HG02678 (cell line): ENCODE data around the gene RASGRP4.
"Not testable (repeated sequence)": the region's sequence is repeated elsewhere in the genome, so short reads cannot be mapped to it uniquely, and the experiment has no call there.

ENCODE experiments used
- ATAC-seq: cut with Tn5 transposase; IDR thresholded peaks from one replicate; pipeline ENCODE4 v1.9.1; 2021; ENCODE audit warnings: mild to moderate bottlenecking, moderate library complexity; ENCODE audit not compliant: unreplicated experiment

RASGRP4 gene

DNA sequence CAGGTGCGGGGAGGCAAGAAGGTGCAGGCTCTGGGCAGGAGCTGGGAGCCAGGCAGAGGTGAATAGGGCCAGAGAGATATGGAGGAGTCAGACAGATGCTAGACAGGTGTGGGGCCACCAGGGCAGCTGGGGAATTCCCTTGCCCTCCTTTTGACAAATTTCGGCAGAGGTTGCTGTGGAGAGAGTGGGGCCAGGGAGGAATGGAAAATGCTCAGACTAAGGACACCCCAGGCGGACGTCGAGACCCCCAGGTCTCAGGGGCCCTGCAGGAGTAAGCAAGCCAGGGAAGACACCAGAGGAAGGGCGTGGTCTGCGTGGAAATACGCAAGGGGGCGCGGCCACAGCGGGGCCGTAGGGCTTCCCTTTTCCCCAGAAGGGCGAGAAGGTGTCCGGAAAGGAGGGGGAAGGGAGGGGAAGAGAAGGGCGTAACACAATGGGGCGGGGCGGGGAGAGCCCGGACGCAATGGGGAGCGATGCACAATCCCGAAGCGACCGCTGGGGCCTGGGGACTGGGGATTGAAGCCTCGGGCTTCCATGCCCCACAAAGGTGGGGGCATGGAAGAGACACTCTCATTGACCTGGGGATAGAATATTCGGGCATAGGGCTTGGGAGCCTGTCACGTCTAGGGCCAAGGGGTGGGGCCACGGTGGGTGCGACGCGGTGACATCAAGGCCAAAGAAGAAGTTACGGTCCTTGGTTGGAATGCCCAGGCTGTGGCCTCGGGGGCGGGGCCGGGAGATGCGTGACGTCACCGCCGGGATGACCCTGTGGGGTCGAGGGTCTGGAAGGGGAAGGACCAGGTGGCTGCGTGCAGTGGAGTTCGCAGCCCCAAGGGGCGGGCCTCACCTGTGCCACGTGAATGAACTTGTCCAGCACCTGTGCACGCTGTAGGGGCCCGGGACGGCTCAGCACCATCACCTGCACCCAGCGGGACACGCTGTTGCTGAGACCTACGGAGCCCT is 8.2 kb downstream of the RASGRP4 start:
- no peak for ATAC-seq

DNA sequence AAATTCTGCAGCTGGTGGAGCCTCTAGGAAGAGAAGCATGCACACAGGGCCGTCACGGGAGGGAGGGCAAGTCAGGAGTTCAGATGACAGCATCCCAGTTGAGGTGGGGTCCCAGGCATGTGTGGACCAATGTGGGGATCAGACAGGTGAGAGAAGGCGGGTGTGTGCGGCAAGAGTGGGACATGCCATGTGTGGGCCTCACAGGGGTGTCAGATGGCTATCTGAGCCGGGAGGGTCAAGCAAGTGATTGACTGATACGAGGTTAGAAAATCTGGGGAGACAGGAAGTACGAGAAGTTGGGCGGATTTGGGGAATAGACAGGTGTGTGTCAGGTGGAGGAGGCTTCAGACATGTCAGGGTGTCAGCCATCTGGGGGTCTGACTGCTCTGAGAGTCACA is 8.9 kb downstream of the RASGRP4 start:
- ATAC-seq, result no peak

DNA sequence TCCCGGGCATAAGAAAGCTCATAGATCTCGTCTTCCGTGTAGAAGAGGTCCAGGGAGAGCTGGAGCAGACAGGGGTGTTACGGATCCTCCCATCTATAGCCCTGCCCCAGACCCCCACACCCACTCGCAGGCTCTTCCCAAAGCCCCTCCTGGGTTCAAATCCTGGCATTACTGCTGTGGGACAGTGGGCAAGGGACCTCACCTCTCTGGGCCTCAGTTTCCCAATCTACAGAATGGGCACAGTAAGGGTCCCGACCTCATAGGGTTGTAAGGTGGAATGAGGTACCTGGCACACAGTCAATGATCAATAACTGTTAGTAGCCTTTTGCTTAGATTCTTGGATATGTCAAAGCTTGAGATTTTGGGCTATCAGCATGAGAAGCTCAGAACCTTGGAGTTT is 12.6 kb downstream of the RASGRP4 start:
- no peak for ATAC-seq

DNA sequence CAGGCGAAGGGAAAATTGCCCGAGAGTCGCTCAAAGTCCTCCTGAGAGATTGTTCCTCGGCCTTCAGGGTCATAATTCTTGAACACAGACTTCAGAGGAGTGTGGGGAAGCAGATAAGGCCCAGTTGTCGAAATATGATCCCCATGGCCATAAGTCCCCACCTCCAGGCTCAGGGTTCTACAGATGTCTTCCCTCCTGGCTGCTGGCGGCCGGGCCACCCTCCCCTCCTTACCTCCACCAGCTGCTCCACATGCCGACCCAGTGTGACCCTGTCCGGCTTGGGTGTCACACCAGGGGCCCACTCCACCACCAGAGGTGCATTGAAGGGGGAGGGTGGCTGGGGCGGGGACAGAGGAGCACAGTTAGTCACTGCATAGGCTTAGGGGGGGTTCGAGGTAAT is 13.1 kb downstream of the RASGRP4 start:
- no peak for ATAC-seq

DNA sequence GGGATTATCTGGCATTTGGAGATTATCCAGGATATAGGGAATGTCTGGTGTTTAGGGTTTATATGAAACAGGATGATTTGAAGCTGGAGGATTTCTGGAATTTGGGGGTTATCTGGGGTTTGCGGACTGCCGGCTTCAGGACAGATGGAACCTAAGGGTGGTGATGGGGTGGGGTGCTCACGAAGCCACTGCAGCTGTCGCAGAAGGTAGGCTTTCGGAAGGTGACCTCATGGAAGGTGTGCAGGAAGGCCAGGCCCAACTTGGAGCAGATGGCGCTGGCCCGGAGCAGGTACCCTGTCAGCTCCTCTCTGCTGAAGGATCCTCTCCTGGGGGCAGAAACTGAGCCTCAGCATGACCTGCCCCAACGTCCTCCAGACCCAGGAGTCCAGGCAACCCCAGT is 13.5 kb downstream of the RASGRP4 start:
- no peak for ATAC-seq

DNA sequence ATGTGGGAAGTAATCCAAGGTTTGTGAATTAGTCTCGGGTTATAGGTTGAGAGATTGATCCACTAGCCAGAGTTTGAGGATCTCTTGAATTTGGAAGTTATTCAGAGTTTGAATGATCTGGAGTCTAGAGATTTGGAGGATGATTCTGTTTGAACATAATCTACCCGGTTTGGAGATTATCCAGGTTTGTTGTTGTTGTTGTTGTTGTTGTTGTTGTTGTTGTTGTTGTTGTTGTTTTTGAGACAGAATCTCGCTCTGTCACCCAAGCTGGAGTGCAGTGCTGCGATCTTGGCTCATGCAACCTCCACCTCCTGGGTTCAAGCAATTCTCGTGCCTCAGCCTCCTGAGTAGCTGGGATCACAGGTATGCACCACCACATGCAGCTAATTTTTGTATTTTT is 14.1 kb downstream of the RASGRP4 start:
- ATAC-seq, result not testable (repeated sequence)

DNA sequence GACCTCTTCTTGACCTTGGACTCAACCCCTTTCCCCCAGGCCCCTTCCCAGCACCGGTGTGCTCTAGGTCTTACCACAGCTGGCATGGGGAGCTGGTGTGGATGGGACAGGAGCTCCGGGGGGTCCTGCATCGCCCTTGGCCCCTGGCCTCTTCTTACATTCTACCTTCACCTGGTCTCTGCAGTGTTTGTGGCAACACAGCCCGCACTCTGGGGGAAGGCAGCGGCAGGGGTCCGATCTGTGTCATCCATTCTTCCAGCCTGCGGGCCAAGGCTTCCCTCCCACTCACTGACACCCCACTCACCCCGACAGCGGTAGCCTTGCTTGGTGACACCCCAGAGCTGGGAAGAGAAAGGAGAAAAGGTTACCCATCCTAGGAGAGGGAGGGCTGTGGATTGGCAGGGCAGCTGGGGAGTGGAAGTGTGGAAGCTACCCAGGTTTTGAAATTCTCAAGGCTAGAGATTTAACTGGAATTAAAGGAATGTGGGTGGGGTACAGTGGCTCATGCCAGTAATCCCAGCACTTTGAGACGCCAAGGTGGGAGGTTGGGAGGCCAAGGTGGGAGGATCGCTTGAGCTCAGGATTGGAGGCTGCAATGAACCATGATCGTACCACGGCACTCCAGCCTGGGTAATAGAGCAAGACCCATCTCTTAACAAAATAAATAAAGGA is 14.8 kb downstream of the RASGRP4 start:
- no peak for ATAC-seq

DNA sequence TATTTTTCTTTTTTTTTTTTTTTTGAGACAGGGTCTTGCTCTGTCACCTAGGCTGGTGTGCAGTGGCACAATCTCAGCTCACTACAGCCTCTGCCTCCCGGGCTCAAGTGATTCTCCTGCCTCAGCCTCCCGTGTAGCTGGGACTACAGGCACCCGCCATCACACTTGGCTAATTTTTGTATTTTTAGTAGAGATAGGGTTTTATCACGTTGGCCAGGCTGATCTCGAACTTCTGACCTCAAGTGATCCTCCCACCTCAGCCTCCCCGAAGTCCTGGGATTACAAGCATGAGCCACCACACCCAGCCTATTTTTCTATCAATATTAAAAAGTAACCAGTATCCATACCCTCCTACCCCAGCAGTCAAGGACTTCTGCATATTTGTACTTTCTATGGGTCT is 15.6 kb downstream of the RASGRP4 start:
- not testable (repeated sequence) for ATAC-seq

DNA sequence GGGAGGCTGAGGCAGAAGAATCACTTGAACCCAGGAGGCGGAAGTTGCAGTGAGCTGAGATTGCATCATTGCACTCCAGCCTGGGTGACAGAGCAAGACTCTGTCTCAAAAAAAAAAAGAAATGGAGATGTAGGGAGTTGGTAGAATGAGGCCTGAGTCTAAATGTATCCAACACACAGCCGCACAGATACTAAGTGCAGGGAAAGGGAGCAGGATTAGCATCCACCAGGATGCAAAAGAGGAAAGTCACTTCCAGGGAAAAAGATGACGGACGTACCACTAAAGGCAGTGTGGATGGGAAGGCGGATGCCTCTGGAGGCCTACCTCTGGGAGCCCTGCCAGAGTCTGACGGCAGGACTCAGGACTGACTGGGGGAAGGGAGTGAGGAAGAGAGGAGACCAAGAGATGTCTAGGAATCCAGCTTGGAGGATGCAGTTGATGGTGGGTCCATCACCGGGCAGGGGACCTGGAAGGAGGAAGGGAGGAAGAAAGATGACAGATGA is 16.3 kb downstream of the RASGRP4 start:
- ATAC-seq, result no peak

DNA sequence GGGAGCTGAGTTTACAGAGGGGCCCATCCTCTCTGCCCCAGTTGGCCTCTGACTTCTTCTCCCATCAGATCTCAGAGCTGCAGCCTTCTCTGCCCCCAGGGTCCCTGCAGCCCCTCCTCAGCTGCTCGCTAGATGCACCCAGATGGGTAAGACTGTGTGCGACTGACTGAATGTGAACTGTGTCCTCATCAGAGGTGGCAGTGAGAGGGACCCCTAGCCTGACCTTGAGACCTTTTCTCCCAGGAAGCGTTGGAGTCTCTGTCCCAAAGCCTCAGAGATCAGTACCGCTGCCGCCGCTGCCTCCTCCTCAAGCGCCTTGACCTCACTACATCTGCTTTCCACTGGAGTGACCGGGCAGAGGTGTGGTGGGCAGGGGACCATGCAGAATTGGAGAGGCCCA is 20.7 kb downstream of the RASGRP4 start:
- ATAC-seq, result no peak

DNA sequence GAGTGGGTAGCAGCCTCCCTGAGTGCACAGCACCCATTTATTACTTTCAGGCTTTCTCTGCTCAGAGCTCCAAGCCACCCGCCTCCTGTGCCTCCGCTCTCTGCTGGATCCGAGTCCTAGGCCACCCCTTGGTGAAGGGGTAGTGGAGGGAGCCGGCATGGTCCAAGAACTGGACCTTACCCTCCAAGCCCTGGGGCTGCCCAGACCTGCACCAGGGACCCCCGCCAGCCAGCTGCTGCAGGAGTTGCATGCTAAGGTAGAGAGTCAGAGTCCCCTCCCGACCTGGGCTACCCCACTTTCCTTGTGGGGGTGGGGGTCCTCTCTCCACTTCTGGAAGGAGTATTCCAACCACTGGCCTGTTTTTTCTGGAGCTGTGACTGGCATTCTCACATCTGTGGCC is 21.2 kb downstream of the RASGRP4 start:
- no peak for ATAC-seq

DNA sequence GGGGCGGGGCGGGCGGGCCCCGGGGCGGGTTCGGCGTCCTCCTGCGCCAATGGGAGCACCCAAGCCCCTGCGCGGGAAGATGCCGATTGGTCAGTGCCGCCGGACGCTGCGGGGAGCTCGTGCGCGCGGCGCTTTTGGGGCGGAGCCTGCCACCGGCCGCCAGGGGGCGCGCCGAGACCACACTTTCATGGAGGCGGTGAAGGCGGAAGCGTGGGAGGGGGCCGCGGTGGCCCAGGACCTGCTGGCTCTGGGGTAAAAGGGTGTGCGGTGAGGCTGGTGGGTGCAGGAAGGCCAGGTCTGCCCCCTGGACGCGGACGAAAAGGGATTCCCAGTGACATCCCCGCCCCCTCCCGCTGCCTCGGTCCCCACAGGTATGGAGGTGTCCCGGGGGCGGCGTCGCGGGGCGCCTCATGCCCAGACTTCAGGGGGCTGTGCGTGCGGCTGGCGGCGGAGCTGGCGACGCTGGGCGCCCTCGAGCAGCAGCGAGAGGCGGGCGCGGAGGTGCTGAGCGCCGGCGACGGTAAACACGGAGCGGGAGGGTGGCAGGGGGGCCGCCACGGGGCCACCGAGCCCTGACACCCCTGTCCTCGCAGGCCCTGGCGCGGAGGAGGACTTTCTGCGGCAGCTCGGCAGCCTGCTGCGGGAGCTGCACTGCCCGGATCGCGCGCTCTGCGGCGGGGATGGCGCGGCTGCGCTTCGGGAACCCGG is 22.9 kb downstream of the RASGRP4 start, which contains the start of gene FAM98C:
Gene FAM98C (plus strand): TSS at position 127 of the 708 bp plus-strand sequence. CDS start 61 bp downstream, at position 188.
- peak; percentile 93 for ATAC-seq

DNA sequence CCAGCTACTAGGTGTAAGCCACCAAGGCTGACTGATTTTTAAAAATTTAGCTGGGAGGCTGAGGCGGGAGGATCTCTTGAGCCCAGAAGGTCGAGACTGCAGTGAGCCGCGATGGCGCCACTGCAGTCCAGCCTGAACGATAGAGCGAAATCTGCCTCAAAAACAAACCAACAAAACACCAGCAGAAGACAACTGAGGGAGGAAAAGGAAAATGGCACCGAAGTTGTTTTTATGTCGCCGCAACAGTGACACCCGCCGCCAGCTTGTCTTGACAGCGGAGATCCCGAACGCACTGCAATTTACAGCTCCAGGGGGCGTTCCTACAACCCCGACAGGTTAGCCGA is 23.4 kb downstream of the RASGRP4 start:
- ATAC-seq, result no peak

DNA sequence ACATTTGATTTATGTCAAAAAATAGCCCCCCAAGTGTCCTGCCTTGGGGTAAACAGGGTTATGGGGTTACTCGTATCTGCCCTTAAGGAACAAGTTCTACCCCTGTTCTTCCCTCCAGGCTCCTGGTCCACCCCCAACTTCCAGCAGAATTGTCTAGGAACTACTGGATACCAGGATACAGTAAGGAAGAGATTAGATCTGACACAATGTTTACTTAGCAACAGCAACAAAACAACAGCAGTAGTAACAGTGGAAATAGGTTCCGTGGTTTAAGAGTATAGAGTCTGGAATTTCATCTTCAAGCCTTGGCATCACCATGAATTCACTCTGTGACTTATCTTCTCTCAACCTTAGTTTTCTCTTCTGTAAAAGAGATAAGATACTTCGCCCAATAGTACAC is 24.9 kb downstream of the RASGRP4 start:
- ATAC-seq, result no peak

DNA sequence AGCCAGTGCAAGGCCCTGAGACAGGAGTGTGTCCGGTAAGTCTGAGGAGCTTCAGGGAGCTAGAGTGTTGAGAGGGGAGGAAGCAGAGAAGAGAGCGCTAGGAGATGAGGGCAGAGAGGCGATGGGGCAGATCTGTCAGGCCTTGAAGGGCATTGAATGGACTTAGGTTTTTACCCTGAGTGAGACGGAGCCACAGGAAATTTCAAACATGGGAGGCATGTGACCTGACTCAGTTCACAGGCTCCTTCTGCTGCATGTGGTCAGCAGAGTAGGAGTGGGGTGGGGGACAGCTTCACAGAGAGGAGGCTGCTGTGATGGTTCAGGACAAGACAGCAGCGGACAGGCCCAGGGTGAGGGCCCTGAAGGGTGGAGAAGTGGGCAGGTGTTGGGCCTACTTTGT is 25.7 kb downstream of the RASGRP4 start:
- no peak for ATAC-seq

DNA sequence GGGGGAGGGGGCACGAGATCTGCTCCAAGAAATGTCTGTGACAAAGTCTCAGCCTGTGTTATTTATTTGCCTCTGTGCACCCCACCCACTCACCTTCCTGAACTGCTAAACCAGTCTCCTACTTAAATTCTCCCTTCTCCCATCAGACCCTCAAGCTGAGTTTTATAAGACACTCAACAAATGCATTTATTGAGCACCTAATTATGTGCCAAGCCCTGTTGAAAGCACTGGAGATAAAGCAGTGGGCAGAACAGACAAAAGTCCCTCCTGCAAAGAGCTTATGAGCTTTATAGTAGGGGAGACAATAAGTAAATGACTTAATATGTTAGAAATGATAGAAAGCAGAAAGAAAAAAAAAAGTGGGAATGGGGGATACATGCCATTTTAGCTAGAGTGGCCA is 26.5 kb downstream of the RASGRP4 start:
- ATAC-seq, result no peak

DNA sequence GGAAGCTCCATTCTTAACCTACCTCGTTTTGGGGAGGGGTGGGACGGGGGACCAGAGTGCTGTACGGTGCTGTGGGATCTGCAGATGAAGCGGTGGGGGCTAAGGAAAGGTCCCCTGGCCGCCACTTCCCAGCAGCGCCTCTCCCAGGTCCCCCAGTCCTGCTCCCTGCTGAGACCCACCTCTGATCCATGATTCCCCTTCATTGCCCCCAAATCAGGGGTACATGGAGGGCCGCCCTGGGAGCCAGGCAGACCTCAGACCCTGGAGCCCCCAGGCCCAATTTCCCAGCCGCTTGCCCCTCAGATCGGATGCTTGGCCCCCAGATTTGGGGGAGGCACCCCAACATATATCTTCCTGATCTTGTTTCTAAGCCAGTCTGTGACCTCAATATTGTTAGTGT is 26.9 kb downstream of the RASGRP4 start:
- no peak for ATAC-seq

DNA sequence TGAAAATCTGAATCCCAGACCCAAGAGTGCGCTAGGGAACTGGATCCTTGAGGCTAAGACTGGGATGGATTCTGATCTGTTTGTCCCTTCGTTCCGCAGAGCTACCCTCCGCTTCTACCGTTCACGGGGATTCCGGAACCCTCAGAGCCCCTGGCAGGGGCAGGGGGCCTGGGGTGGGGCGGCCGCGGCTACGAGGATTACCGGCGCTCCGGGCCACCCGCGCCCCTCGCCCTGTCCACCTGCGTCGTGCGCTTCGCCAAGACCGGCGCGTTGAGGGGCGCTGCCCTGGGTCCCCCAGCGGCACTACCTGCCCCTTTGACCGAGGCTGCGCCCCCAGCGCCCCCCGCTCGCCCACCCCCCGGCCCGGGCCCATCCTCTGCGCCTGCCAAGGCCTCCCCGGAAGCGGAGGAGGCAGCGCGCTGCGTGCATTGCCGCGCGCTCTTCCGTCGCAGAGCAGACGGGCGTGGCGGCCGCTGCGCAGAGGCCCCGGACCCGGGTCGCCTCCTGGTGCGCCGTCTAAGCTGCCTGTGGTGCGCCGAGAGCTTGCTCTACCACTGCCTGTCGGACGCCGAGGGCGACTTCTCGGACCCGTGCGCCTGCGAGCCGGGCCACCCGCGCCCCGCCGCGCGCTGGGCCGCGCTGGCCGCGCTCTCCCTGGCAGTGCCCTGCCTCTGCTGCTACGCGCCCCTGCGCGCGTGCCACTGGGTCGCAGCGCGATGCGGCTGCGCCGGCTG is 30.5 kb downstream of the RASGRP4 start:
- no peak for ATAC-seq

DNA sequence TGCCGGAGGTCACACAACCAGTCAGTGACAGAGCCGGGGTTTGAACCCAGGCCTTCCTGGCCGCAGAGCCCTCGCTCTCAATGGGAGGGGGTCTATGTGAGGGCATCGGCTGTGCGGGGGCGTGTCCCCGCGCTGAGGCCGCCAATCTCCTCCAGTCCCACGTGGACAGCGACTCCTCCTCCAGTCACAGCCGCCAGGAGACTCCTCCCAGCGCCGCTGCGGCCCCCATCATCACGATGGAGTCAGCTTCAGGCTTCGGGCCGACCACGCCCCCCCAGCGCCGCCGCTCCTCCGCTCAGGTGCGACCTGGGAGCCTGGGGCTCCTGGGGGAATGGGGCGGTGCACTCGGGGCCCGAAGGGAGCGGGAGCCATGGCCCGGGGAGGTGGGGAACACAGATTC is 31.5 kb downstream of the RASGRP4 start:
- no peak for ATAC-seq

DNA sequence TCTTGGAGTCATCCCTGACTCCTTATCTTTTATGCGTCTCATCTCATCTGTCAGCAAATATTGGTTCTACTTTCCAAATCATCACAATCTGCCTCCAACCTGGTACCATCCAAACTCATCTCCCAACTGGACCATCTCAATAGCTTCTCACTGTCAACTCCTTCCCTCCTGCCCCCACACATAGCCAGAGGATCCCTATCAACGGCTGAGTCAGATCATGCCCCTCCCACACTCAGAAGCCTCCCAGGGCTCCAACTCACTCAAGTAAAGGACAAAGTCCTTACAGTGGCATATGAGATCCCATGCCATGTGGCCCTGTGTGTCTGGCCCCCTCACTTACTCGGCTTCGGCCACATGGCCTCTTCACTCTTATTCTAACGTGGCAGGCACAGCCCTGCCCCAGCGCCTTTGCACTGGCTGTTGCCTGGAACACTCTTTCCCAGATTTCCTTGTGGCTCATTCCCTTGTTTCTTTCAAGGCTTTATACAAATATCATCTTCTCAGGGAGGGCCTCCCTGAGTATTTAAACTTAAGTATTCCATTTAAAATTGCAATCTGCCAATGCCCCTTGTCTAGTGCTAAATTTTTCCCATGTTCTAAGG is 33.2 kb downstream of the RASGRP4 start:
- no peak for ATAC-seq
